GM12878 (cell line): ENCODE results near the gene FNIP1. TPM values are rescaled to one million over a fixed set of nuclear protein-coding genes. Genes with fewer than 3 reads are reported as not detected.

Experiments
- ATAC-seq: fragments of 200-7000 bp; cut with Tn5 transposase; 3 replicates; pipeline ENCODE4 v1.9.1; 2020; ENCODE audit warnings: mild to moderate bottlenecking, moderate library complexity
- BruUV-seq: library from RNA; stranded (reverse); fragments of 400-500 nt; replicated peaks from 2 replicates; lab custom pipeline; 2021; lab: Mats Ljungman, UMichigan
- CTCF ChIA-PET: fragments of 300-600 bp; sonication (Branson Sonifier 250); formaldehyde crosslinking; extraction: SDS; loops from one replicate; lab custom pipeline; 2021; ENCODE audit warnings: inconsistent platforms; lab: Yijun Ruan, JAX
- POLR2A ChIA-PET: fragments of 350-600 bp; formaldehyde crosslinking; extraction: SDS; loops from one replicate; lab custom pipeline; 2021; ENCODE audit warnings: inconsistent platforms; lab: Charles Lee
- RAD21 ChIA-PET: fragments of 300-600 bp; sonication (Branson Sonifier 250); formaldehyde crosslinking; loops from one replicate; lab custom pipeline; 2023; ENCODE audit warnings: antibody characterized with exemption; ENCODE audit not compliant: unreplicated experiment; lab: Charles Lee
- SMC1A ChIA-PET: fragments of 300-600 bp; sonication (Branson Sonifier 250); formaldehyde crosslinking; loops from one replicate; lab custom pipeline; 2023; ENCODE audit not compliant: unreplicated experiment, uncharacterized antibody; lab: Charles Lee
- DNase-seq: peaks from one replicate; pipeline ENCODE4 v3.0.0-alpha.2; 2011; ENCODE audit warnings: low read depth, low spot score
- FAIRE-seq: peaks from 3 replicates; lab custom pipeline; 2011; peaks lifted over from hg19 to GRCh38; lab: Jason Lieb, UNC
- H2AFZ ChIP-seq: 2 replicates; pipeline ENCODE4 v1.6.0; 2011; ENCODE audit warnings: low read depth, low read length, control low read depth; ENCODE audit not compliant: control insufficient read depth
- H3K27ac ChIP-seq: 2 replicates; pipeline ENCODE4 v1.5.1; 2011; ENCODE audit warnings: control low read depth; ENCODE audit not compliant: control insufficient read depth, insufficient read depth
- H3K27me3 ChIP-seq, 2 experiments: replicated peaks in 1 of 2; 2 replicates each; pipeline versions ENCODE4 v1.6.0 to v1.6.1; 2011; ENCODE audit warnings: low read length in 1 of 2; ENCODE audit not compliant: control insufficient read depth in 2 of 2, insufficient read depth in 2 of 2
- H3K36me3 ChIP-seq, 2 experiments: 2 replicates each; pipeline ENCODE4 v1.5.1; 2011; ENCODE audit warnings: low read length in 1 of 2; ENCODE audit not compliant: control insufficient read depth in 2 of 2, insufficient read depth in 2 of 2
- H3K4me1 ChIP-seq: 2 replicates; pipeline ENCODE4 v1.6.1; 2011; ENCODE audit warnings: mild to moderate bottlenecking, low read length, moderate library complexity, mixed read lengths; ENCODE audit not compliant: control insufficient read depth, insufficient read depth
- H3K4me2 ChIP-seq: 2 replicates; pipeline ENCODE4 v1.6.0; 2011; ENCODE audit warnings: control low read depth; ENCODE audit not compliant: control insufficient read depth, insufficient read depth
- H3K4me3 ChIP-seq: fragments of 200-600 bp; sonication (generic); 2 replicates; pipeline ENCODE4 v1.5.1; 2016
- H3K79me2 ChIP-seq: 2 replicates; pipeline ENCODE4 v1.6.0; 2011; ENCODE audit warnings: low read length; ENCODE audit not compliant: control insufficient read depth, insufficient read depth
- H3K9ac ChIP-seq: 2 replicates; pipeline ENCODE4 v1.8.0; 2011; ENCODE audit warnings: low read length, control low read depth, mixed read lengths; ENCODE audit not compliant: control insufficient read depth, insufficient read depth
- H3K9me3 ChIP-seq: replicated peaks from 3 replicates; pipeline ENCODE4 v1.5.1; 2011; ENCODE audit warnings: mild to moderate bottlenecking, low read length; ENCODE audit not compliant: control insufficient read depth, insufficient read depth
- H4K20me1 ChIP-seq: 2 replicates; pipeline ENCODE4 v1.6.0; 2011; ENCODE audit not compliant: control insufficient read depth, insufficient read depth
- BRCA1 ChIP-seq: IDR thresholded peaks from 2 replicates; pipeline ENCODE4 v1.6.1; 2011; ENCODE audit warnings: low read depth, low read length, improper control_type of control experiment
- CREB1 ChIP-seq: IDR thresholded peaks from 2 replicates; pipeline ENCODE4 v1.6.1; 2012; ENCODE audit warnings: low read depth, mild to moderate bottlenecking, inconsistent platforms
- E4F1 ChIP-seq: fragments of 450-650 bp; IDR thresholded peaks from 2 replicates; pipeline ENCODE4 v1.6.1; 2018; ENCODE audit warnings: borderline replicate concordance, mild to moderate bottlenecking; ENCODE audit not compliant: partially characterized antibody
- EZH2 ChIP-seq: IDR thresholded peaks from 2 replicates; pipeline ENCODE4 v1.6.1; 2012; ENCODE audit warnings: low read depth, mild to moderate bottlenecking, control low read depth, inconsistent platforms, low read length, borderline replicate concordance; ENCODE audit not compliant: control insufficient read depth
- HDAC6 ChIP-seq: fragments of 200-600 bp; sonication (generic); IDR thresholded peaks from one replicate; pipeline ENCODE4 v1.8.0; 2017; ENCODE audit warnings: antibody characterized with exemption; ENCODE audit not compliant: unreplicated experiment
- IKZF1 ChIP-seq: fragments of 450-650 bp; conservative IDR thresholded peaks from 2 replicates; pipeline ENCODE4 v1.6.1; 2017; ENCODE audit warnings: antibody characterized with exemption, mild to moderate bottlenecking
- NR2F1 ChIP-seq: fragments of 450-650 bp; conservative IDR thresholded peaks from 2 replicates; pipeline ENCODE4 v1.6.1; 2017; ENCODE audit warnings: mild to moderate bottlenecking
- SMAD1 ChIP-seq: fragments of 450-650 bp; IDR thresholded peaks from 2 replicates; pipeline ENCODE4 v1.6.1; 2018; ENCODE audit warnings: mild to moderate bottlenecking, low read depth; ENCODE audit not compliant: partially characterized antibody
- SUZ12 ChIP-seq: fragments of 200-600 bp; sonication (generic); IDR thresholded peaks from one replicate; pipeline ENCODE4 v1.6.1; 2018; ENCODE audit warnings: antibody characterized with exemption, mild to moderate bottlenecking; ENCODE audit not compliant: unreplicated experiment
- TAF1 ChIP-seq: IDR thresholded peaks from 2 replicates; pipeline ENCODE4 v1.6.1; 2011; ENCODE audit warnings: mild to moderate bottlenecking, low read depth, low read length, borderline replicate concordance
- USF1 ChIP-seq: IDR thresholded peaks from 2 replicates; pipeline ENCODE4 v1.6.1; 2011; ENCODE audit warnings: borderline replicate concordance, low read depth, mild to moderate bottlenecking, moderate library complexity, mixed read lengths, low read length; ENCODE audit not compliant: insufficient read depth; ENCODE audit errors: extremely low read length
- ZNF592 ChIP-seq: fragments of 450-650 bp; IDR thresholded peaks from 2 replicates; pipeline ENCODE4 v1.6.1; 2017; ENCODE audit warnings: mild to moderate bottlenecking, moderate library complexity
- WGBS: methylation state at CpG from one replicate; pipeline ENCODE4 v1.1.6; 2016; ENCODE audit warnings: low lambda C conversion rate; ENCODE audit not compliant: insufficient replicate concordance, insufficient coverage; ENCODE audit errors: missing lambda C conversion rate; 5-methylcytosine and 5-hydroxymethylcytosine counted together
- in situ Hi-C: fragments of 300-500 bp; cut with MboI; formaldehyde crosslinking; loops from 9 replicates; pipeline ENCODE4 v1.14.3; 2018; ENCODE audit warnings: mixed read lengths
- intact Hi-C: fragments of 100-400 bp; cut with micrococcal nuclease; formaldehyde crosslinking; loops from one replicate; pipeline ENCODE4 v1.14.2; 2022; ENCODE audit not compliant: unreplicated experiment
- polyA plus RNA-seq, 11 experiments: library from polyadenylated mRNA; depleted of rRNA in 4 of 11; unstranded in 6 of 11; stranded (reverse) in 5 of 11; fragments of >200 nt; fragmentation: Nextera tagmentation in 4 of 11; fragmentation: Illumina TruSeq in 1 of 11; extraction: Ambion mirVana in 4 of 11; extraction: Trizol in 1 of 11; gene quantifications; 1 replicate in 1 of 11; 2 replicates in 10 of 11; pipeline versions ENCODE4 v1.2.1 to v1.2.3, GENCODE V29; 2011 to 2016; ENCODE audit warnings: inconsistent platforms in 2 of 11, missing spikeins in 2 of 11, low read depth in 1 of 11
- total RNA-seq, 4 experiments: library from RNA; depleted of rRNA in 3 of 4; stranded (reverse); fragments of >200 nt in 3 of 4; fragmentation: Illumina TruSeq in 1 of 4; extraction: Trizol in 1 of 4; gene quantifications; 2 replicates each; pipeline versions ENCODE4 v1.2.1 to v1.2.3, GENCODE V29; 2013 to 2021

FNIP1 gene
- total and polyA plus RNA-seq, 10 of the 15 experiments (the other 5 are each of a cell fraction or from before 2014, with no cell fraction given) = 4.3 to 18.0 (median 14.0) TPM

GRCh38 chr5:131760793-131761192, 36.0 kb downstream of the FNIP1 start (continued):
- TF ChIP-seq SMAD1 (no peak), HDAC6 (no peak), SUZ12 (no peak)

GRCh38 chr5:131759704-131760103, 37.1 kb downstream of the FNIP1 start:
- Histone ChIP-seq H3K27ac (no peak overlapping the region), H3K79me2 (peaks cover 45% of the 10 kb centered on the region), H3K9ac (no peak overlapping the region), H2AFZ (no peak overlapping the region), H3K27me3 (no peaks in the 10 kb centered on the region), H3K36me3 (peaks cover 0 to 2% of the 10 kb centered on the region in 2 experiments; a peak in 2 of 4 replicates), H3K4me2 (no peak overlapping the region), H3K9me3 (peaks cover 8% of the 10 kb centered on the region; the same call in 1 of the 3 replicates), H3K4me1 (peaks cover 19% of the 10 kb centered on the region), H3K4me3 (no peak overlapping the region), H4K20me1 (0 out of 2 replicates have a peak, but pooled peaks cover 2% of the 10 kb centered on the region)
- ChIA-PET POLR2A (no interaction called here), SMC1A (interaction anchor here (1.0 kb wide), 1 partner anchor 9 kb away, joined by 3 read pairs; no protein-coding TSS in a partner anchor), CTCF (no interaction called here), RAD21 (no interaction called here)
- no peak for DNase-seq
- no peak for FAIRE-seq
- intact Hi-C loops = no loop called here
- no peak for ATAC-seq
- WGBS = 100% methylated on average over 1 of the region's 1 CpG
- BruUV-seq = no TSS peak
- TF ChIP-seq SUZ12 (no peak), BRCA1 (no peak), E4F1 (no peak), USF1 (no peak), CREB1 (no peak), TAF1 (no peak), IKZF1 (no peak), EZH2 (no peak), ZNF592 (no peak), NR2F1 (no peak)
- in situ Hi-C loops = no loop called here
